C4-2B (cell line): Measurements from ENCODE around the gene ITPR2.

Source experiments
- ZFX ChIP-seq: fragments of 450-650 bp; IDR thresholded peaks from 2 replicates; pipeline ENCODE4 v1.6.1; 2017
- TF ChIP-seq, protein P1 (sequence below): fragments of 450-650 bp; conservative IDR thresholded peaks from 2 replicates; pipeline ENCODE4 v1.5.1; 2017; ENCODE audit warnings: mild to moderate bottlenecking

DNA sequence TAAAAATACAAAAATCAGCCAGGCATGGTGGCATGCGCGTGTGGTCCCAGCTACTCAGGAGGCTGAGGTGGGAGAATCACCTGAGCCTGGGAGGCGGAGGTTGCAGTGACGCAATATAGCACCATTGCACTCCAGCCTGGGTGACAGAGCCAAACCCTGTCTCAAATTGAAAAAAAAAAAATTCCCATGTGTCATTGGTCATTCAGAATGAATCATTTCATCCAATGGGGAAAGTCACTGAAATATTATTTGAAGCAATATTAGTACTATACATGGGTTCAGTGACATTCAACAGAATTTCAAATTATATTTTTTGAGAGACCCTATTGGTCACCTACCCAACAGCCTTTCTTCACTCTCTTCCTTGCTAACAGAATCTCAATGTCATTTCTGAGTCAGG, 276.1 kb downstream of the ITPR2 start:
- TF ChIP-seq, protein P1, sequence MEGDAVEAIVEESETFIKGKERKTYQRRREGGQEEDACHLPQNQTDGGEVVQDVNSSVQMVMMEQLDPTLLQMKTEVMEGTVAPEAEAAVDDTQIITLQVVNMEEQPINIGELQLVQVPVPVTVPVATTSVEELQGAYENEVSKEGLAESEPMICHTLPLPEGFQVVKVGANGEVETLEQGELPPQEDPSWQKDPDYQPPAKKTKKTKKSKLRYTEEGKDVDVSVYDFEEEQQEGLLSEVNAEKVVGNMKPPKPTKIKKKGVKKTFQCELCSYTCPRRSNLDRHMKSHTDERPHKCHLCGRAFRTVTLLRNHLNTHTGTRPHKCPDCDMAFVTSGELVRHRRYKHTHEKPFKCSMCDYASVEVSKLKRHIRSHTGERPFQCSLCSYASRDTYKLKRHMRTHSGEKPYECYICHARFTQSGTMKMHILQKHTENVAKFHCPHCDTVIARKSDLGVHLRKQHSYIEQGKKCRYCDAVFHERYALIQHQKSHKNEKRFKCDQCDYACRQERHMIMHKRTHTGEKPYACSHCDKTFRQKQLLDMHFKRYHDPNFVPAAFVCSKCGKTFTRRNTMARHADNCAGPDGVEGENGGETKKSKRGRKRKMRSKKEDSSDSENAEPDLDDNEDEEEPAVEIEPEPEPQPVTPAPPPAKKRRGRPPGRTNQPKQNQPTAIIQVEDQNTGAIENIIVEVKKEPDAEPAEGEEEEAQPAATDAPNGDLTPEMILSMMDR, result no peak
- TF ChIP-seq ZFX, result no peak
